ENCODE data around the gene NTF4. TPM values are rescaled to one million over a fixed set of nuclear protein-coding genes. Genes with fewer than 3 reads are reported as not detected.
"Not testable (repeated sequence)": the region's sequence is repeated elsewhere in the genome, so short reads cannot be mapped to it uniquely, and the experiment has no call there.

The NTF4 gene
- total RNA-seq, 4 donors from 2014 or later: 0.33 TPM; not detected in 3

- peaks cover 17 to 24% of the 10 kb centered on the region in 2 donors for H3K4me1 ChIP-seq
- intact Hi-C loops (cut with DNase I): no loop called here
- H3K9me3 ChIP-seq: no peaks in the 10 kb centered on the region
- no peak overlapping the region for H3K4me3 ChIP-seq (replicated peaks in 1 of 3)
- no peak overlapping the region for H3K27ac ChIP-seq
- TF ChIP-seq CTCF (IDR thresholded peaks at IDR 0.05): no peak
- TF ChIP-seq POLR2A (IDR thresholded peaks at IDR 0.05): no peak
- DNase-seq: no peak
- no peaks in the 10 kb centered on the region for H3K36me3 ChIP-seq
- H3K27me3 ChIP-seq: no peaks in the 10 kb centered on the region
- WGBS, 2 donors: 90 to 94% methylated on average over 9 of the region's 9 CpGs
These were observed 42.5 kb downstream of the NTF4 start for GRCh38 chr19:49022116-49022515.

GRCh38 chr19:49020931-49021895 is 43.4 kb downstream of the NTF4 start:
- Histone ChIP-seq H3K4me1 (peaks cover 17 to 24% of the 10 kb centered on the region in 2 donors), H3K36me3 (no peaks in the 10 kb centered on the region), H3K9me3 (no peaks in the 10 kb centered on the region), H3K27ac (no peak overlapping the region), H3K27me3 (no peaks in the 10 kb centered on the region), H3K4me3 (replicated peaks in 1 of 3) (no peak overlapping the region)
- DNase-seq: no peak
- WGBS, 2 donors: 28 to 32% methylated on average over 16 of the region's 16 CpGs
- intact Hi-C loops (cut with DNase I): no loop called here
- TF ChIP-seq CTCF (IDR thresholded peaks at IDR 0.05) (no peak), POLR2A (IDR thresholded peaks at IDR 0.05) (no peak)

GRCh38 chr19:49020342-49020741 is 44.3 kb downstream of the NTF4 start:
- Histone ChIP-seq H3K4me1 (peaks cover 17 to 24% of the 10 kb centered on the region in 2 donors), H3K27ac (no peak overlapping the region), H3K27me3 (no peaks in the 10 kb centered on the region), H3K4me3 (replicated peaks in 1 of 3) (no peak overlapping the region), H3K36me3 (no peaks in the 10 kb centered on the region), H3K9me3 (no peaks in the 10 kb centered on the region)
- intact Hi-C loops (cut with DNase I): no loop called here
- TF ChIP-seq CTCF (IDR thresholded peaks at IDR 0.05) (no peak), POLR2A (IDR thresholded peaks at IDR 0.05) (no peak)
- peak in 1 of 2 donors; percentile 22 for DNase-seq
- WGBS, 2 donors: 68 to 78% methylated on average over 11 of the region's 11 CpGs

GRCh38 chr19:49019242-49019932 is 45.2 kb downstream of the NTF4 start:
- Histone ChIP-seq H3K36me3 (peaks cover 0 to 5% of the 10 kb centered on the region in 2 donors), H3K27ac (no peak overlapping the region), H3K4me3 (replicated peaks in 1 of 3) (peak overlapping the region in 1 of 3 donors; percentile 25), H3K27me3 (no peaks in the 10 kb centered on the region), H3K9me3 (no peaks in the 10 kb centered on the region), H3K4me1 (peaks cover 17 to 24% of the 10 kb centered on the region in 2 donors)
- TF ChIP-seq POLR2A (IDR thresholded peaks at IDR 0.05) (no peak), CTCF (IDR thresholded peaks at IDR 0.05) (no peak)
- intact Hi-C loops (cut with DNase I): no loop called here
- peak; percentile 61 to 82 for DNase-seq
- 15 to 17% methylated on average over 13 to 22 of the region's 41 CpGs for WGBS, 2 donors

- 6 to 30% methylated on average over 9 to 35 of the region's 50 CpGs for WGBS, 2 donors
- H3K9me3 ChIP-seq; H3K27ac ChIP-seq; intact Hi-C loops (cut with DNase I); H3K36me3 ChIP-seq; H3K27me3 ChIP-seq: not testable (repeated sequence)
- Histone ChIP-seq H3K4me3 (replicated peaks in 1 of 3) (peak overlapping the region in 1 of 3 donors; percentile 25), H3K4me1 (peaks cover 17 to 24% of the 10 kb centered on the region in 2 donors)
- DNase-seq: peak in 1 of 2 donors; percentile 17
These were observed 46.0 kb downstream of the NTF4 start for GRCh38 chr19:49018388-49019241.

All from thyroid gland (tissue), 4 donors.